Measurements from ENCODE around the gene SLC3A2.

SLC3A2 gene

GRCh38 chr11:62882431-62882749, 1.7 kb downstream of the SLC3A2 start:
- DNase-seq, result no peak

- no peak for DNase-seq
Observed at GRCh38 chr11:62882788-62883501, 2.2 kb downstream of the SLC3A2 start.

- no peak for DNase-seq
Observed at GRCh38 chr11:62883673-62884072, 3.0 kb downstream of the SLC3A2 start.

- no peak for DNase-seq
Observed at GRCh38 chr11:62885137-62885750, 4.5 kb downstream of the SLC3A2 start.

- DNase-seq, result no peak
Observed at GRCh38 chr11:62888406-62888805, 7.7 kb downstream of the SLC3A2 start.

- DNase-seq, result no peak
Observed at GRCh38 chr11:62889126-62889483, 8.4 kb downstream of the SLC3A2 start.

- DNase-seq, result no peak
Observed at GRCh38 chr11:62889484-62890437, 9.1 kb downstream of the SLC3A2 start.

- DNase-seq, result no peak
Observed at GRCh38 chr11:62892077-62892922, 11.6 kb downstream of the SLC3A2 start.

GRCh38 chr11:62895501-62895900, 14.8 kb downstream of the SLC3A2 start:
- DNase-seq, result no peak

- no peak for DNase-seq
Observed at GRCh38 chr11:62896049-62896448, 15.4 kb downstream of the SLC3A2 start.

GRCh38 chr11:62897311-62897710, 16.6 kb downstream of the SLC3A2 start:
- DNase-seq, result no peak

GRCh38 chr11:62898027-62898426, 17.3 kb downstream of the SLC3A2 start:
- no peak for DNase-seq

- no peak for DNase-seq
Observed at GRCh38 chr11:62902932-62903331, 22.2 kb downstream of the SLC3A2 start.

GRCh38 chr11:62905296-62905695, 24.6 kb downstream of the SLC3A2 start:
- no peak for DNase-seq

GRCh38 chr11:62905927-62906531, 25.3 kb downstream of the SLC3A2 start:
- peak; percentile 74 for DNase-seq

- DNase-seq, result no peak
Observed at GRCh38 chr11:62908468-62909072, 27.9 kb downstream of the SLC3A2 start.

- DNase-seq, result no peak
Observed at GRCh38 chr11:62909107-62909894, 28.6 kb downstream of the SLC3A2 start.

- DNase-seq, result no peak
Observed at GRCh38 chr11:62910141-62910882, 29.6 kb downstream of the SLC3A2 start.

GRCh38 chr11:62911137-62912130, 30.7 kb downstream of the SLC3A2 start:
- no peak for DNase-seq

Measured in activated T-cell treated with anti-CD3 and anti-CD28 coated beads for 4 hours (primary cell).